Measurements from ENCODE around the gene CNKSR2. TPM values are rescaled to one million over a fixed set of nuclear protein-coding genes. Genes with fewer than 3 reads are reported as not detected.

The CNKSR2 gene
- total RNA-seq, 6 experiments from 2014 or later, result not detected

DNA sequence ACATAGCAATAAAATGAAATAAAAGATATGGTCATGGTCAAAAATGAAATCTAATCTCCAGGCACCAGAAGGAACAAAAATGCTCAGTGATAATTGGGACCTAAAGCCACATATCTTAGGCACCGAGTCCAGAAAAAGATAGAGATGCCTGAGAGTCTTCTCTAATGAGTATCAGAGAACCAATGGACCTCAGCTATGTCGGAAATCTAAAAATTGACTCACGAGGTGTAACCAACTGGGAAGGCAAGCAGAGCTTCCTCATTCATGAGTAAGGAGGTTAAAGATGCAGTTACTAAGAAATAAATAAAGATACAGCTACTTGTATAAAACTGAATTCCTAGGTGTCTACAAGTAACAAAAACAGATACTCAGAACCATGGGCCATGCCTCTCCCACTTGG is 211.8 kb downstream of the CNKSR2 start:
- DNase-seq, result no peak
- H3K27me3 Mint-ChIP-seq (ENCODE audit: insufficient read depth), result no peaks in the 10 kb centered on the region; the same call in 1 of the 2 replicates
- no peak overlapping the region for H3K4me3 Mint-ChIP-seq
- no peaks in the 10 kb centered on the region for H3K9me3 Mint-ChIP-seq
- no peaks in the 10 kb centered on the region for H3K4me1 Mint-ChIP-seq (ENCODE audit: low read depth)
- no peak overlapping the region for H3K27ac Mint-ChIP-seq
- TF ChIP-seq, protein P1, sequence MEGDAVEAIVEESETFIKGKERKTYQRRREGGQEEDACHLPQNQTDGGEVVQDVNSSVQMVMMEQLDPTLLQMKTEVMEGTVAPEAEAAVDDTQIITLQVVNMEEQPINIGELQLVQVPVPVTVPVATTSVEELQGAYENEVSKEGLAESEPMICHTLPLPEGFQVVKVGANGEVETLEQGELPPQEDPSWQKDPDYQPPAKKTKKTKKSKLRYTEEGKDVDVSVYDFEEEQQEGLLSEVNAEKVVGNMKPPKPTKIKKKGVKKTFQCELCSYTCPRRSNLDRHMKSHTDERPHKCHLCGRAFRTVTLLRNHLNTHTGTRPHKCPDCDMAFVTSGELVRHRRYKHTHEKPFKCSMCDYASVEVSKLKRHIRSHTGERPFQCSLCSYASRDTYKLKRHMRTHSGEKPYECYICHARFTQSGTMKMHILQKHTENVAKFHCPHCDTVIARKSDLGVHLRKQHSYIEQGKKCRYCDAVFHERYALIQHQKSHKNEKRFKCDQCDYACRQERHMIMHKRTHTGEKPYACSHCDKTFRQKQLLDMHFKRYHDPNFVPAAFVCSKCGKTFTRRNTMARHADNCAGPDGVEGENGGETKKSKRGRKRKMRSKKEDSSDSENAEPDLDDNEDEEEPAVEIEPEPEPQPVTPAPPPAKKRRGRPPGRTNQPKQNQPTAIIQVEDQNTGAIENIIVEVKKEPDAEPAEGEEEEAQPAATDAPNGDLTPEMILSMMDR (IDR thresholded peaks at IDR 0.05), result no peak
- H3K36me3 Mint-ChIP-seq (ENCODE audit: low read depth), result no peaks in the 10 kb centered on the region

DNA sequence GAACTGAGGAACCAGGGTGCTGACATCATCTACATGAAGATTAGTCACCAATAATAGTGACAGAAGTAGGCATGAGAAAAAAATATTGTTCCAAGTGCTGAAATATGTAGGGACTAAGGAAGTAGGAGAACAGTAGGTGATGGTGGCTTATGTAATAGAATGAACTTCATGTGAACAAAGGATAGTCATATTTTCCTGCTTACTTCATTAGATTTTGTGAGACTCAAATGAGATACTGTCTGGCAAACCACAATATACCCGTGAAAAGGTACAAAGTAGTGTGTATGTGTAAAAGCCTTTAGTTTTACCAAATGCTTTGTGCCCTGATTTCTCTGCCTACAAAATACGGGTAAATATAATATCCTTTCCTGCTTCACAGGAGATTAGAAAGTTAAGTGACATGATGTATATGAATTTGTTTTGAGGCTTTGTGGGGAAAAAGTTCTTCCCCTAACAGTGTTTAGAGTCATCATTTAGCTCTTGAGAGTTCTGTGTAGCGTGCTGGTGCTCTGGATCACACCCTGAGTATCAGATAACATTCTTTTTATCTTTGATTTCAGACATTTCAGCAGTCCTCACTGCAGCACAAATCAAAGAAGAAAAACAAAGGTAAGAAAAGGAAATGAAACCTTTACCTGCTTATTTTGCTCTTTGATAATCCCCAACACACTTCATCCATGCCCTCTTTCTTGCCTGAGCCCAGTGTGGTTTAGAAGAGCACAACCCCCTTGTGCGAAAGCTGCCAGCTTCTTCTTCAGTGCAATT is 216.0 kb downstream of the CNKSR2 start:
- Mint-ChIP-seq H3K4me1 (ENCODE audit: low read depth) (no peaks in the 10 kb centered on the region), H3K9me3 (no peaks in the 10 kb centered on the region), H3K4me3 (no peak overlapping the region), H3K36me3 (ENCODE audit: low read depth) (no peaks in the 10 kb centered on the region), H3K27me3 (ENCODE audit: insufficient read depth) (no peaks in the 10 kb centered on the region), H3K27ac (no peak overlapping the region)
- DNase-seq, result no peak
- TF ChIP-seq, protein P1 (IDR thresholded peaks at IDR 0.05), result no peak

DNA sequence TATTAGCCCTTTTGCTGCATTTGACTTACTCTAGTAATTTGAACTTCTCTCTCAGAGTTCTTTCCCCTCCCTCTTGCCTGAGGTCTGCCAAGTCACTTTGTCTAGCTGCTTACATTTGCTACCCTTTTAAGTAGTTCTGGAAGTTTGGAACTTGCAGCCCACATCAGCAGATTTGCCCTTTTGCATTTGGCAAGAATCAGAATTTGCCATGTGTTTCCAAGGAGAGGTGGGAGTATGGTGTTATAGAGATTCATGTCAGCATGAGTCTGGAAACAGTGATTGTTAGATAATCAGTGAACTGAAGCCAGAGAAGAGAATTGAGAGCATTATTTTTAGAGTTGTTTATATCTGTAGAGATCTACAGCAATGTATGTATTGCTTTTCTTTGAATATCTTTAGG is 231.8 kb downstream of the CNKSR2 start:
- H3K27me3 Mint-ChIP-seq (ENCODE audit: insufficient read depth), result no peaks in the 10 kb centered on the region; the same call in 1 of the 2 replicates
- no peaks in the 10 kb centered on the region for H3K4me1 Mint-ChIP-seq (ENCODE audit: low read depth)
- H3K36me3 Mint-ChIP-seq (ENCODE audit: low read depth), result no peaks in the 10 kb centered on the region
- TF ChIP-seq, protein P1 (IDR thresholded peaks at IDR 0.05), result no peak
- H3K4me3 Mint-ChIP-seq, result no peak overlapping the region
- no peak overlapping the region for H3K27ac Mint-ChIP-seq
- no peak for DNase-seq
- no peaks in the 10 kb centered on the region for H3K9me3 Mint-ChIP-seq

DNA sequence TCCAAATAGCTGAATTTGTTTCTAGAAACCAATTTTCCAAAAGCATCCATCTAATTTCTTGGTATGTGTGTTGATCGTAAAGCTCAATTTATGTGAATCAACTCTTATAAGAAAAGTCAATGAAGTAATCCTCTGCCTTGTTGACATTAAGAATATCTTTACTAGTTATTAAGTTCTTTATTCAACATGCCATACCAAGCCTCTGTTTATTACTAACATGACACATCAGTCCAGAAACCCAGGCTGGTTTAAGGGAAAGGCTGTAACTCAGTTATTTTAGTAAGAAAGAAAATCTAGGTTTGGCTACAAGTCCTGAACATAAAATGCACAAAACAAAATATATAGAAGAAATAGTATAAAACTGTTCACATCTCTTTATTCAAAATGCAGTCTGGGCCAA is 235.9 kb downstream of the CNKSR2 start:
- H3K36me3 Mint-ChIP-seq (ENCODE audit: low read depth), result no peaks in the 10 kb centered on the region
- H3K27ac Mint-ChIP-seq, result no peak overlapping the region
- no peak for DNase-seq
- H3K27me3 Mint-ChIP-seq (ENCODE audit: insufficient read depth), result no peaks in the 10 kb centered on the region; the same call in 1 of the 2 replicates
- H3K4me3 Mint-ChIP-seq, result no peak overlapping the region
- no peaks in the 10 kb centered on the region for H3K4me1 Mint-ChIP-seq (ENCODE audit: low read depth)
- no peaks in the 10 kb centered on the region for H3K9me3 Mint-ChIP-seq
- TF ChIP-seq, protein P1 (IDR thresholded peaks at IDR 0.05), result no peak

DNA sequence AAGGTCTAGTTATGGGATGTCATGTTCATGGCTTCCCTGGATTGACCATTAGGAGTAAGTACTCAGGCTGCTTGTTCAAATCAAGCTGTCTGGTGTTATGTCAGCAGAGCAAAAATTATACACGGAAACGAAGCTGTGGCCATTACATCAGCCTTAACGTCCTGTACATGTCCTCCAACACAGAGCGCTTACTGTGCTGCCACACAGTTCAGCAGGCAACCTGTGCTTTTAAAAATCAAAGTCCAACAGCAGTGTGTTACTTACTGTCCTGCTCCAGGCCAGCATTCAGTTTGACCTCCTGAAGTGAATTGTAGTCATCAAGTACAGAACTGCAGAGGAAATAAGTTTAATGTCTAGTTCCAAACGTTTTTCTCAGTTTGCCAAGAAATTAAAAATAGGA is 237.9 kb downstream of the CNKSR2 start:
- no peak for DNase-seq
- H3K9me3 Mint-ChIP-seq, result no peaks in the 10 kb centered on the region
- H3K27me3 Mint-ChIP-seq (ENCODE audit: insufficient read depth), result no peaks in the 10 kb centered on the region; the same call in 1 of the 2 replicates
- no peak overlapping the region for H3K4me3 Mint-ChIP-seq
- H3K27ac Mint-ChIP-seq, result no peak overlapping the region
- TF ChIP-seq, protein P1 (IDR thresholded peaks at IDR 0.05), result no peak
- H3K36me3 Mint-ChIP-seq (ENCODE audit: low read depth), result no peaks in the 10 kb centered on the region
- H3K4me1 Mint-ChIP-seq (ENCODE audit: low read depth), result no peaks in the 10 kb centered on the region
